ENCODE results near the gene FATE1.
"Not testable (repeated sequence)": the region's sequence is repeated elsewhere in the genome, so short reads cannot be mapped to it uniquely, and the experiment has no call there.

The FATE1 gene

DNA sequence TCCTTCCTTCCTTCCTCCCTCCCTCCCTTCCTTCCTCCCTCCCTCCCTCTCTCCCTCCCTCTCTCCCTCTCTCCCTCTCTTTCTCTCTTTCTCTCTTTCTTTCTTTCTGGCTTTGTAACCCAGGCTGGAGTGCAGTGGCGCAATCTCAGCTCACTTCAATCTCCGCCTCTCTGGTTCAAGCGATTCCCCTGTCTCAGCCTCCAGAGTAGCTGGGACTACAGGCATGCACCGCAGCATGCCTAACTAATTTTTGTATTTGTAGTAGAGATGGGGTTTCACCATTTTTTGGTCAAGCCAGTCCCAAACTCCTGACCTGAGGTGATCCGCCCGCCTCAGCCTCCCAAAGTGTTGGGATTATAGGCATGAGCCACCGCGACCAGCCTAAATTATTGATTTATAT lies 18.8 kb upstream of the FATE1 start:
- not testable (repeated sequence) for H3K9me3 ChIP-seq (ENCODE audit: control insufficient read depth, low read length); H3K36me3 ChIP-seq (ENCODE audit: control insufficient read depth, insufficient read depth, low read length); H3K4me3 ChIP-seq (ENCODE audit: low read length); H3K9ac ChIP-seq (ENCODE audit: low read length); H3K4me1 ChIP-seq (ENCODE audit: control insufficient read depth, insufficient read depth, low read length); H3K27me3 ChIP-seq (ENCODE audit: control insufficient read depth, insufficient read depth, low read length)

DNA sequence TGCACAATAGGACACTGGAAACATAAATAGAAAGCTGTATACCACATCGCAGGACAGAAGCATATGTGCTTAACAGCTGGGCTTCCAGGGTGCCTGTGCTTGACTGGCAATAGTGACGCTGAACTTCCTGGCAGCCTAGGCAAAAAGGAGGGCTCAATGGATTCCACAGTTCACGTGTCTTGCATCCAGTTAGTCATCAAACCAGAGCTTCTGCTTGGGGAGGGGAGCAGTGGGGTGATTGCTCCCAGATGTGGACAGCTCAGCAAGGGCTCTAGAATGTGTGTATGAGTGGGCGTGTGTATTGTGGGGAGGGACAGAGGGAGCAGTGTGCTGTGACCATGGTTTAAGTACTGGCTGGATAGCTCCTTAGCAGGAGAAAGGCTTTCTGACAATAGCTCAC lies 18.3 kb upstream of the FATE1 start:
- Histone ChIP-seq H3K4me3 (ENCODE audit: low read length) (no peak overlapping the region), H3K9me3 (ENCODE audit: control insufficient read depth, low read length) (no peaks in the 10 kb centered on the region), H3K27me3 (ENCODE audit: control insufficient read depth, insufficient read depth, low read length) (no peaks in the 10 kb centered on the region), H3K36me3 (ENCODE audit: control insufficient read depth, insufficient read depth, low read length) (no peaks in the 10 kb centered on the region), H3K4me1 (ENCODE audit: control insufficient read depth, insufficient read depth, low read length) (no peaks in the 10 kb centered on the region), H3K9ac (ENCODE audit: low read length) (no peak overlapping the region)

DNA sequence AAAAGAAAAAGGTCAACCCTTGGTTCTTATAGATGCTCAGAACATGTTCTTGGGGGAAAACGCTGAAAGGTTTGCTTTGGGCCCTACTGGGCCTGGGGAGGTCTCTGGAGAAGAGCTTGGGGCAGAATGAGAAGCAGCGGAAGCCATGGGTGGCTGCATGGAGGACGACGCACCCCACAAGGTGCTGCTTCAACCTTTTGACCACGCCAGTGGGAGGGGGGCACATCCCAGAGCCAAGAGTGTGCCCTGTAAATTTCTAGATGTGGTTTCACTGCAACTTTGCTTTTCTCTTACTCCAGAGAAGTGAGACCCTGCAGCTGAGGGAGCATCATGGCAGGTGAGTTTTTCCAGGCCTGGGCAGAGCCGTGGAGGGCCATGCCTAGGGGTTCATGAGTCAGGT lies 17.4 kb upstream of the FATE1 start:
- no peaks in the 10 kb centered on the region for H3K36me3 ChIP-seq (ENCODE audit: control insufficient read depth, insufficient read depth, low read length)
- no peaks in the 10 kb centered on the region for H3K4me1 ChIP-seq (ENCODE audit: control insufficient read depth, insufficient read depth, low read length)
- H3K4me3 ChIP-seq (ENCODE audit: low read length): no peak overlapping the region
- H3K9ac ChIP-seq (ENCODE audit: low read length): no peak overlapping the region
- no peaks in the 10 kb centered on the region for H3K27me3 ChIP-seq (ENCODE audit: control insufficient read depth, insufficient read depth, low read length)
- H3K9me3 ChIP-seq (ENCODE audit: control insufficient read depth, low read length): no peaks in the 10 kb centered on the region

DNA sequence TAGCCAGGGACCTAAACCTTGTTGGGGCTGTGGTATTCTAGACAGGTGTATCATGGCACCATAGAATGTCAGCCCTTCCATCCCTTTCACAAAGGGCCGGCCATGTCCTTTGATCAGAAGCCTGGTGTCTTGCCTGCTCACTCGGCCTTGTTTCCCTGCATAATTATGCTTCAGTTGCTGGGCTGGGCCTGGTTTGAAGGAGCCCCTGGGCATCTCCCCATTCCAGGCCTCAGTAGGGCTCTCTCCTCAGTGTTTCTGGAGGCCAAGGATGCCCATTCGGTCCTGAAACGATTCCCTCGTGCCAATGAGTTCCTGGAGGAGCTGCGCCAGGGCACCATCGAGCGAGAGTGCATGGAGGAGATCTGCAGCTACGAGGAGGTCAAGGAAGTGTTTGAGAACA lies 16.1 kb upstream of the FATE1 start:
- no peaks in the 10 kb centered on the region for H3K9me3 ChIP-seq (ENCODE audit: control insufficient read depth, low read length)
- H3K4me1 ChIP-seq (ENCODE audit: control insufficient read depth, insufficient read depth, low read length): no peaks in the 10 kb centered on the region
- no peaks in the 10 kb centered on the region for H3K27me3 ChIP-seq (ENCODE audit: control insufficient read depth, insufficient read depth, low read length)
- H3K9ac ChIP-seq (ENCODE audit: low read length): no peak overlapping the region
- H3K36me3 ChIP-seq (ENCODE audit: control insufficient read depth, insufficient read depth, low read length): no peaks in the 10 kb centered on the region
- H3K4me3 ChIP-seq (ENCODE audit: low read length): no peak overlapping the region

DNA sequence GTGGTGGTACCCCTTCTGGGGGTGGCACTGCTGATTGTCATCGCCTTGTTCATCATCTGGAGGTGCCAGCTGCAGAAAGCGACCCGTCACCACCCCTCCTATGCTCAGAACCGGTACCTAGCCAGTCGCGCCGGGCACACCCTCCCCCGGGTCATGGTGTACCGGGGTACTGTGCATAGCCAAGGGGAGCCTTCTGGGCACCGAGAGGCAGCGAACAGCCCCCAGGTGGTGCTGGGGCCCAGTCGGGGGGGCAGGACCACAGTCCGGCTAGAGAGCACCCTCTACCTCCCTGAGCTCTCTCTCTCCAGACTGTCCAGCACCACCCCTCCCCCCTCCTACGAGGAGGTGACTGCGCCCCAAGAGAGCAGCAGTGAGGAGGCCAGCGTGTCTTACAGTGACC lies 15.3 kb upstream of the FATE1 start:
- H3K9ac ChIP-seq (ENCODE audit: low read length): no peak overlapping the region
- H3K4me1 ChIP-seq (ENCODE audit: control insufficient read depth, insufficient read depth, low read length): no peaks in the 10 kb centered on the region
- H3K27me3 ChIP-seq (ENCODE audit: control insufficient read depth, insufficient read depth, low read length): no peaks in the 10 kb centered on the region
- no peaks in the 10 kb centered on the region for H3K9me3 ChIP-seq (ENCODE audit: control insufficient read depth, low read length)
- H3K36me3 ChIP-seq (ENCODE audit: control insufficient read depth, insufficient read depth, low read length): no peaks in the 10 kb centered on the region
- H3K4me3 ChIP-seq (ENCODE audit: low read length): no peak overlapping the region

DNA sequence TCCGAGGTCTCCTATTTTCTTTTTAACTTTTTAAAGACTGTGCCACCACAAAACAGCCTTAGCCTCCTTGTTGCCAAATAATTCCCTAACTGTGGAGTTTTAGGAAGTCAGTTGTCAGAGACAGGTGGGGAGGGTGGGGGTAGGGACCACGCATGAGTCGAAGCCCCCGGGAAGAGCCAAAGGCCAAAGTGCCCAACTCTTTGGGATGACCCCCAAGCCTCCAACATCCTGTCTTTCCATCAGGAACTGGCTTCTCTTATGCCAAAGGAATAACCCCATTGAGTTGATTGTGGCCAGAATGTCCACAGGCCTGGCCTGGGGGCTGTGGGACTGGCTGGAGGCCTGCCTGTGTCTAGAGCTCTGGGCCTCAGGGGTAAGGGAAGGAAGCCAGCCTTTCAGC lies 14.8 kb upstream of the FATE1 start:
- no peak overlapping the region for H3K4me3 ChIP-seq (ENCODE audit: low read length)
- H3K27me3 ChIP-seq (ENCODE audit: control insufficient read depth, insufficient read depth, low read length): no peaks in the 10 kb centered on the region
- H3K36me3 ChIP-seq (ENCODE audit: control insufficient read depth, insufficient read depth, low read length): no peaks in the 10 kb centered on the region
- H3K9ac ChIP-seq (ENCODE audit: low read length): no peak overlapping the region
- no peaks in the 10 kb centered on the region for H3K4me1 ChIP-seq (ENCODE audit: control insufficient read depth, insufficient read depth, low read length)
- H3K9me3 ChIP-seq (ENCODE audit: control insufficient read depth, low read length): no peaks in the 10 kb centered on the region

DNA sequence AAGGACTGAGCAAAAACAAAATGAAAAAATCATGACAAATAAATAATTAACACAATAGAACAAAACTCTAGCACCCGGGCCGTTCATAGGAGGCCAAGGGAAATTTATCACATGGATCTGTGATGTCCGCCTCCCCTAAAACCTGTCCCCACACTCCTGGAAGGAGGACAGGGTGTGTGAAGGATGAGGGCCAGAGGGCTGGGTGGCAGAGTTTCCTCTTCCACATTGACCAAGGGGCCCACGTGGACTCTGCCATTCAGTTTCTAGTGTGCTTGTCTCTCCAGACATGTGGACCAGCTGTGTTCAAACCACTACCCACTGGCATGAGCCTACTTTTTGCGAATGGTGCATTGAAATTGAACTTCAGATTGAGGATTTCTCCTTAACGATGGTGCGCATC lies 14.3 kb upstream of the FATE1 start:
- H3K27me3 ChIP-seq (ENCODE audit: control insufficient read depth, insufficient read depth, low read length): no peaks in the 10 kb centered on the region
- H3K4me1 ChIP-seq (ENCODE audit: control insufficient read depth, insufficient read depth, low read length): no peaks in the 10 kb centered on the region
- no peak overlapping the region for H3K9ac ChIP-seq (ENCODE audit: low read length)
- no peaks in the 10 kb centered on the region for H3K9me3 ChIP-seq (ENCODE audit: control insufficient read depth, low read length)
- no peaks in the 10 kb centered on the region for H3K36me3 ChIP-seq (ENCODE audit: control insufficient read depth, insufficient read depth, low read length)
- no peak overlapping the region for H3K4me3 ChIP-seq (ENCODE audit: low read length)

DNA sequence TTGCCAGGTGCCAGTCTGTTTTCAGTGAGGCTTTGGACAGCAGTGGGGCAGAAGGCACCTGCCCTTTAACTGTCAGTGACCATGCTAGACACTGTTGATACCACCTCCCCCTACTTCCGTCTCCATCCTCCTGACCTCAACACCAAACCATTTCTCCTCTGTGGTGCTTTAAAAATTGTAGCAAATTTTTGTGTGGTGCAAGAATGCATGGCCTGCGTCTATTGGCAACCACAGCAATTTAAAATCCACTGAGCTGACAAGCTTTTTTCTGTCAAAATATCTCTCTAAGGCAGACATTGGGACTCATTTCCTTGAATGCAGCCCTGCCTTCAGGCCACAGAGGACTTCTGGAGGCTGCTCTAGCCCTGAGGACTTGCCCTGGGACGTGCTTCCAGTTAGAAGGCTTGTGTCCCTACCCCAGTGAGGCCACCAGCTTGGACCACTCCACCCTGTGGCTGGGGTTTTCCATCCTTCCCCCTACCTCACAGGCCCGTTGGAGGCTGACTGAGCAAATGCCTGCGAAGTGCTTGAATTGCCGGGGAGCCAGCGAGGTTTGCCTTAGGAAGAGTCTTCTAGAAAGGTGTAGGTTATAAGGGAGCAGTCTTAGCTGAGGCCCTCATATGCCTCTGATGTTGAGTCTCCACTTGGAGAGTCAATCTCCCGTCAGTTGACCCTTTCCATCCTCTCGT lies 13.7 kb upstream of the FATE1 start:
- no peak overlapping the region for H3K4me3 ChIP-seq (ENCODE audit: low read length)
- H3K4me1 ChIP-seq (ENCODE audit: control insufficient read depth, insufficient read depth, low read length): no peaks in the 10 kb centered on the region
- H3K27me3 ChIP-seq (ENCODE audit: control insufficient read depth, insufficient read depth, low read length): no peaks in the 10 kb centered on the region

DNA sequence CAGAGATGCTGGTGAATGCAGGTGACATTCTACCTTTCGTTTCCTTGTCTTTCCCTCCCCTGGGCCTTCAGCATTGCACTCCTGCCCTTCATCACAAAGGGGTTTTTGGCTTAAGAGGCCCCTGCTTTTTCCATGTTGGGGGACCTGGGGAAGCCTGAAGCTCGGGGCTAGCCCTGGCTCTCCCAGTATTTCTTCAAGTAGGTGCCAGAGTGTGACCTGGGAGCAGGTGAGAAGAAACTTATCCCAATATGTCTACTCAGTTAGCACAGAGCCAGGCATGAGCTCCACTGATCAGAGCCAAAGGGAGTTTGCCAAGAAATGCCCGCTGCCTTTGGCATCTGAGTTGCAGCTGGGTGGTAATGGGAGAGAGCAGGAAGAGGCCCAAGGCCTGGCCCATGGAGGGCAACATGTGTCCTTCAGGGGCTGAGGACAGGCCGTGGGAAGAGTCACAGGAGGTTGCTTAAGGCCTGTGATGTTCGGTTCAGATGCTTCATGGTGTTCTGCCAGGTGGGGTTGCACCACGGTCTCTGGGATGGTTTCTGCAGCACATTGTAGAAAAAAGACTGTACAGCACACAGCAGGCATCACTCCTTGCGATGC lies 13.0 kb upstream of the FATE1 start:
- H3K4me1 ChIP-seq (ENCODE audit: control insufficient read depth, insufficient read depth, low read length): no peaks in the 10 kb centered on the region
- no peaks in the 10 kb centered on the region for H3K36me3 ChIP-seq (ENCODE audit: control insufficient read depth, insufficient read depth, low read length)
- no peaks in the 10 kb centered on the region for H3K9me3 ChIP-seq (ENCODE audit: control insufficient read depth, low read length)
- no peaks in the 10 kb centered on the region for H3K27me3 ChIP-seq (ENCODE audit: control insufficient read depth, insufficient read depth, low read length)
- no peak overlapping the region for H3K9ac ChIP-seq (ENCODE audit: low read length)
- H3K4me3 ChIP-seq (ENCODE audit: low read length): no peak overlapping the region

More for the DNA sequence above, 13.7 kb upstream of the FATE1 start:
- no peaks in the 10 kb centered on the region for H3K9me3 ChIP-seq (ENCODE audit: control insufficient read depth, low read length)
- no peaks in the 10 kb centered on the region for H3K36me3 ChIP-seq (ENCODE audit: control insufficient read depth, insufficient read depth, low read length)
- no peak overlapping the region for H3K9ac ChIP-seq (ENCODE audit: low read length)

DNA sequence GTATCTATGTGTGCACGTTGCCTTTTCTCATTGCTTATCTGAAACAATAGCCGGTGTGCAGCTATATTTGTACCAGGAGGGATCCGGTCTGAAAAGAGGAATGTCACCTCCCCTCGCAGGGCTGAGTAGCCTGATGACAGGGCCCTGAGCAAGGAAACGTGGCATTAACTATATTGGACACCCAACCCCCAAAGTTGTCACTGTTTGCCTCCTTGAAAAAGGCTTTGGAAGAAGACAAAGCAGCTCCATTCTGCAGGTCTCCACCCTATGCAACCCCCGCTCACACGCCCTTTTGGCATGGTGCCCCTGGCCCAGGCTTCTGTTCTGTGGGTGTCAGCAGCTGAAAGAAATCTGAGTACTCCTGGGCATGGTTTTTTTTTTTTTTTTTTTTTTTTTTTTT lies 12.3 kb upstream of the FATE1 start:
- Histone ChIP-seq H3K36me3 (ENCODE audit: control insufficient read depth, insufficient read depth, low read length) (no peaks in the 10 kb centered on the region), H3K9ac (ENCODE audit: low read length) (no peak overlapping the region), H3K4me1 (ENCODE audit: control insufficient read depth, insufficient read depth, low read length) (no peaks in the 10 kb centered on the region), H3K27me3 (ENCODE audit: control insufficient read depth, insufficient read depth, low read length) (no peaks in the 10 kb centered on the region), H3K9me3 (ENCODE audit: control insufficient read depth, low read length) (no peaks in the 10 kb centered on the region), H3K4me3 (ENCODE audit: low read length) (no peak overlapping the region)

DNA sequence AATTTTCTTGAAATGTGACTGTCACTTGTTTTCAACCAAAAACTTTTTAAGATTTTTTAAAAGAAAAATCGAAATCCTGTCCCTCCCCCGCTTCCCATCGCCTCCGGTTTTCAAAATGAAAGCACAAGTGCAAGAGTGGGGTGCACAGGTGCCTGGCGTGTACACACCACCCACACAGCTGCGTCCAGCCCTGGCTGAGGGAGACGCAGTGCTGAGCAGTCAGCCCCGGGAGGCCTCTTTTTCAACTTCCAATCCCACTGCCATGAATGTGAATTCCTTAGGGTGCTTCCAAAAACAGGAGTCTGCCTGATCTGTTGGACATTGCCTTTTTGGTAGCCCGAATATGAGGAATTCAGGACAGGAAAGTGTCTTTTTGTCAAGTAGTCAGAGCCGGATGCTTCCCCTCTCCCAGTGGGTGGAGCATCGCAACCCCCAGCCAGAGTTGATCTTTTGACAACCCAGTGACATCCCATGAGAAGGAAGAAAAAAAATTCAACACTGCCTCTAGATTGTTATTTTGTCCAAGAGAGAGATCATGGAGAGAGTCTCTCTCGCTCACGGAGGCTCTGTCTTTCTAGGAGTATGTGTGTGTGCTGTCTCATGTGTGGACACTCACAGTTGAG lies 11.7 kb upstream of the FATE1 start:
- Histone ChIP-seq H3K9me3 (ENCODE audit: control insufficient read depth, low read length) (no peaks in the 10 kb centered on the region), H3K9ac (ENCODE audit: low read length) (no peak overlapping the region), H3K4me1 (ENCODE audit: control insufficient read depth, insufficient read depth, low read length) (no peaks in the 10 kb centered on the region), H3K4me3 (ENCODE audit: low read length) (no peak overlapping the region), H3K36me3 (ENCODE audit: control insufficient read depth, insufficient read depth, low read length) (no peaks in the 10 kb centered on the region), H3K27me3 (ENCODE audit: control insufficient read depth, insufficient read depth, low read length) (no peaks in the 10 kb centered on the region)

DNA sequence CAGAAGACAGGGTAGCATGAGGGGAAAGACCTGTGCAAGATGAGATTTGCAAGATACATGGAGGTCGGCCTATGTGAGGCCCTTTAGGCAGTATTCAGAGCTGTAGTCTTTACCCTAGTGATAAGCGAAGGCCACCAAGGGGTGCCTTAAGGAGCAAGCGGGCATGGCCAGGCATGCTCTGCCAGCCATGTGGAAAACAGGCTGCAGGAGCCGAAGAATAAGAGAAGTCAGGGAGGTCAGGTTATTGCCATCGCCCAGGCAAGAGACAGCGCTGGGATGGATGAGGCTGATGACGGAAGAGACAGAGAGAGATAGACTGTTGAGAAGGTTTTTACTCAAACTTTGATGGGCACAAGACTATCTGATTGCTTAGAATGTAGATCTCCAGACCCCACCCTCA lies 7.0 kb upstream of the FATE1 start:
- H3K4me3 ChIP-seq (ENCODE audit: low read length): no peak overlapping the region
- no peaks in the 10 kb centered on the region for H3K36me3 ChIP-seq (ENCODE audit: control insufficient read depth, insufficient read depth, low read length)
- H3K9me3 ChIP-seq (ENCODE audit: control insufficient read depth, low read length): no peaks in the 10 kb centered on the region
- no peak overlapping the region for H3K9ac ChIP-seq (ENCODE audit: low read length)
- H3K27me3 ChIP-seq (ENCODE audit: control insufficient read depth, insufficient read depth, low read length): no peaks in the 10 kb centered on the region
- no peaks in the 10 kb centered on the region for H3K4me1 ChIP-seq (ENCODE audit: control insufficient read depth, insufficient read depth, low read length)

Data from mucosa of stomach (tissue), 1 donor.